Suprapubic skin (tissue), 3 donors: ENCODE measurements around the gene SLC15A4.

Experiments used
- CTCF ChIP-seq, 2 donors: fragments of 200-600 bp in 1 of 2; fragments of 450-650 bp in 1 of 2; sonication (generic) in 1 of 2; IDR thresholded peaks; one replicate each; pipeline ENCODE4 v1.5.1; 2016 to 2019; ENCODE audit warnings: antibody characterized with exemption in 2 of 2, mild to moderate bottlenecking in 1 of 2, moderate library complexity in 1 of 2
- EP300 ChIP-seq: sonication (generic); formaldehyde crosslinking; IDR thresholded peaks from one replicate; pipeline ENCODE4 v1.6.1; 2017; ENCODE audit warnings: antibody characterized with exemption

GRCh38 chr12:128806573-128806972 is 17.2 kb downstream of the SLC15A4 start:
- TF ChIP-seq EP300 (no peak), CTCF (IDR thresholded peaks at IDR 0.05) (no peak)
